Activated naive CD4-positive, alpha-beta T cell treated with anti-CD3 and anti-CD28 coated beads, Interleukin-2, amount 50 U/mL, for 24 hours (primary cell): Measurements from ENCODE around the gene IDUA.
"Not testable (repeated sequence)": the region's sequence is repeated elsewhere in the genome, so short reads cannot be mapped to it uniquely, and the experiment has no call there.

ENCODE experiments used
- H3K27ac Mint-ChIP-seq: one replicate; pipeline ENCODE4 v1.8.0; 2021; ENCODE audit warnings: mild to moderate bottlenecking, mixed read lengths
- H3K27me3 Mint-ChIP-seq: one replicate; pipeline ENCODE4 v1.8.0; 2021; ENCODE audit warnings: mixed read lengths
- H3K36me3 Mint-ChIP-seq: one replicate; pipeline ENCODE4 v1.8.0; 2021; ENCODE audit warnings: mixed read lengths
- H3K4me1 Mint-ChIP-seq: one replicate; pipeline ENCODE4 v1.8.0; 2021; ENCODE audit warnings: mixed read lengths
- H3K4me3 Mint-ChIP-seq: one replicate; pipeline ENCODE4 v1.8.0; 2021; ENCODE audit warnings: mild to moderate bottlenecking, mixed read lengths
- H3K9me3 Mint-ChIP-seq: one replicate; pipeline ENCODE4 v1.8.0; 2021; ENCODE audit warnings: mixed read lengths

IDUA gene

DNA sequence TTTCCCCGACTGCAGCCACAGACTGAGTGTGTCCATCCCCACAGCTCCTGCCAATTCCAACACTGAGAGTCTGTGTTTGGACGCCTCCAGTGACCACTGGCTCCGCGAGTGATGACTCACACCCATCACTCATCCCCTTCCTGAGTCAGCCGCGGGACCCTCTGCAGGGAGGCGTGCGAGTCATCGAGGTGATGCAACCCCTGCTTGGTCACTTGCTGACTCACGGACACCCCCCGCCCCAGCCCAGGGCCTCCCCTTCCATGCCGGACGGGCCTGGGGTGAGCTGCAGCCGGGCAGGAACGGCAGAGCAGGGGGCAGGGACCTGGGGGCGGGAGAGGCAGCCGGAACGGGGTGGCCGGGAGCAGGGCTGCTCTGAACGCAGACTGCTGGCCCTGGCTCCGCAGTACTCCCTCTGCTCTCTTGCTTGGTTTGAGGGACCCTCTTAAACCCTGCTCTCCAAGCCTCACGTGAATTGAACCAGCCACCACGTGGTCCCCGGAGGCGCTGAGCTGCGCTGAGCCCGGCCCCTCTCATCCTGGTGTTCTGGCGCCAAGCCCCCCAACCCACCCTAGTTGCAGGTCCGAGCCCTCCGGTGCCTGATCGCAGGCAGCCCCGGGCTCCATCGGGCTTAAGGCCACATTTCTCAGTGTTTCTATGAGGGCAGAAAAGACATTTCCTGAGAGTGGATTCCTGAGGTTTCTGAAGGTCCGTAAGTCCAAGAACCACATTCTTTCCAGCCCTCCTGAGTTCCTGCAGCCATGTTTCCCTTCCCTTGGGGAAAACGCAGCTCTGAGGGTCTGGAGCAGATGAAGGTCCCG is 57.0 kb downstream of the IDUA start:
- Mint-ChIP-seq H3K9me3 (no peaks in the 10 kb centered on the region), H3K36me3 (no peaks in the 10 kb centered on the region), H3K27ac (no peak overlapping the region), H3K4me1 (peaks cover 8% of the 10 kb centered on the region), H3K27me3 (peaks cover 14% of the 10 kb centered on the region), H3K4me3 (no peak overlapping the region)

DNA sequence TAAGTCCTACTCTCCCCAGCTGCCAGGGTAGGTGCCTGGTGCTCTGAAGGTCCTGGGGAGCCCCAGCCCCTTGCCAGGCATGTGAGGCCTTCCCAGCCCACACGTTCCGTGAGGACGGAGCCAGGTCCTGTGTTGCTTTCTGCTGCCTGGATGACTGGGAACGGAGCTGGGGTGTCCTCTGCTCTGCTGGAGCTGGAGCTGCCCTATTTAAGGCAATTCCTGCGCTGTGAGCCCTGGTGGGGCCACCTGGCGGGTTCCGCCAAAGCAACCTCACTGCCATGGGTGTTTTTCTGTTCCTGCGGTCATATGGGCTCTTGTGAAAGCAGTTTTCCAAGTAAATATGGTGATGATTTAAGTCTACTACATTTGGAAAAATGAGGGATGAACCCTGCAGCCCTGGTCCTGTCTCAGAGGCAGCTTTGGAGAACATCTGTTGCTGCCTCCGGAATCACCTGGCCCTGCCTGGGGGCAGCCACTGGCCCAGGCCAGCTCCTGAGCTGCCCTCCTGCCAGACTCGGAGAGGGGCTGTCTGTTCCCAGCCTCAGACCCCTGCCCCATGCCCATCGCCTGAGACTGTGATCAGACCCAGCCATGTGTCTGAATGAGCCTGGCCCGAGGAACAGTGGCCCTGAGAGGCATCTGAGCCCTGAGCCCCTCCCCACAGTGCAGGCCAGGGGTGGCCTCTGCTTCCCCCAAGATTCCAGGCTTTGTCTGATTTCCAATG is 57.8 kb downstream of the IDUA start:
- Mint-ChIP-seq H3K4me1 (peaks cover 8% of the 10 kb centered on the region), H3K9me3 (no peaks in the 10 kb centered on the region), H3K4me3 (no peak overlapping the region), H3K27me3 (peaks cover 14% of the 10 kb centered on the region), H3K36me3 (no peaks in the 10 kb centered on the region), H3K27ac (no peak overlapping the region)

DNA sequence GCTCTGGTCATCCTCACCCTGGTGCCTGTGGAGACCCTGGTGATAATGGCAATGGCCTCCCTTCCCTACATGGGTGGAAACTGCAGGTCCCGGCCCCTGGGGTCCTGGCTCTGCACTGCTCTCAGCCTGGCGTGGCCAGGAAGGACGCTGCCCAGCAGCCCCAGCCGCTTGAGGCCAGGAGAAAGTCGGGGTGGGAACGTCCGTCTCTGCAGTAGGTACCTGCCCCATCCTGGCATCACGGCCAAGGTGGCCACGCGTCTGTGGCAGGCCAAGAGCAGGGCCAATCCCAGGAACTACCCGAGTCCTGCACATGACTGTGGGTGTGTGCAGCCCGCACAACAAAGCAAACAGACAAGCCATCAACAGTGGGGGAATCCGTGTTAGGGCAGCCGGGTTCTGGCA is 58.4 kb downstream of the IDUA start:
- Mint-ChIP-seq H3K9me3 (no peaks in the 10 kb centered on the region), H3K27me3 (peaks cover 14% of the 10 kb centered on the region), H3K36me3 (no peaks in the 10 kb centered on the region), H3K4me3 (no peak overlapping the region), H3K4me1 (peaks cover 8% of the 10 kb centered on the region), H3K27ac (no peak overlapping the region)

DNA sequence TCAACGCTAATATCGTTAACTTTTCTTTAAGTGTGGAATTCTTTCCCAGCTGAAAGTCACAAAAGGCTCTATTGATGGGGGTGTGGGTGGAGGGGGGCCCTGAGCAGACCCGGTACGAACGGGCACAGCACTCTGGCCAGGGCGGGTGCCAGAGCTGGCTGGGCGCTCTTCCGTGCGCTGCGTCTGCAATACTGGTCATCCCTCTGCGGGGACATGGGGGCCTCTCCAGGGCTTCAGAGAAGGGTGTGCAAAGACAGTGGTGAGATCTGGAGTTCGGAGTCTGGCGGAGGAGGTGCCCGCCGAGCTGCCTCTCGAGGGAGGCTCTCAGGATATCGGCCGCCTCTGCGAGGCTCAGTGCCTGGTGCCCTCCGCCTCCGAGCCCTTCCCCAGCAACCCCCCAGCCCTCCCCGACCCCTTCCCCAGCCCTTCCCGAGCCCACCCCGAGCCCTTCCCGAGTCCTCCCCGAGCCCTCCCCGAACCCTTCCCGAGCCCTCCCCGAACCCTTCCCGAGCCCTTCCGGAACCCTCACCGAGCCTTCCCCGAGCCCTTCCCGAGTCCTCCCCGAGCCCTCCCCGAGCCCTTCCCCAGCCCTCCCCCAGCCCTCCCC is 58.9 kb downstream of the IDUA start:
- Mint-ChIP-seq H3K36me3 (no peaks in the 10 kb centered on the region), H3K4me1 (peaks cover 8% of the 10 kb centered on the region), H3K27me3 (peaks cover 14% of the 10 kb centered on the region), H3K27ac (no peak overlapping the region), H3K9me3 (no peaks in the 10 kb centered on the region), H3K4me3 (no peak overlapping the region)

DNA sequence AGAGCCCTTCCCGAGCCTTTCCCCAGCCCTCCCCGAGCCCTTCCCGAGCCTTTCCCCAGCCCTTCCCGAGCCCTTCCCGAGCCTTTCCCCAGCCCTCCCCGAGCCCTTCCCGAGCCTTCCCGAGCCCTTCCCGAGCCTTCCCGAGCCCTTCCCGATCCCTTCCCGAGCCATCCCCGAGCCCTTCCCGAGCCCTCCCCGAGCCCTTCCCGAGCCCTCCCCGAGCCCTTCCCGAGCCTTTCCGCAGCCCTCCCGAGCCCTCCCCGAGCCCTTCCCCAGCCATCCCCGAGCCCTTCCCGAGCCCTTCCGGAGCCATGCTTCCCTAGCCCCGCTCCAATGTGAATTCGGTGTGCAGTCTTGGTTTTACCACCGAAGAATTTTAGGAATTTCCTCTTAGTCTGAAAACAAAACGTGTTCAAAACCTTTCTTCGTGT is 59.8 kb downstream of the IDUA start:
- H3K4me1 Mint-ChIP-seq, H3K4me3 Mint-ChIP-seq, H3K9me3 Mint-ChIP-seq, H3K36me3 Mint-ChIP-seq, H3K27ac Mint-ChIP-seq: not testable (repeated sequence)
- H3K27me3 Mint-ChIP-seq = peaks cover 14% of the 10 kb centered on the region

DNA sequence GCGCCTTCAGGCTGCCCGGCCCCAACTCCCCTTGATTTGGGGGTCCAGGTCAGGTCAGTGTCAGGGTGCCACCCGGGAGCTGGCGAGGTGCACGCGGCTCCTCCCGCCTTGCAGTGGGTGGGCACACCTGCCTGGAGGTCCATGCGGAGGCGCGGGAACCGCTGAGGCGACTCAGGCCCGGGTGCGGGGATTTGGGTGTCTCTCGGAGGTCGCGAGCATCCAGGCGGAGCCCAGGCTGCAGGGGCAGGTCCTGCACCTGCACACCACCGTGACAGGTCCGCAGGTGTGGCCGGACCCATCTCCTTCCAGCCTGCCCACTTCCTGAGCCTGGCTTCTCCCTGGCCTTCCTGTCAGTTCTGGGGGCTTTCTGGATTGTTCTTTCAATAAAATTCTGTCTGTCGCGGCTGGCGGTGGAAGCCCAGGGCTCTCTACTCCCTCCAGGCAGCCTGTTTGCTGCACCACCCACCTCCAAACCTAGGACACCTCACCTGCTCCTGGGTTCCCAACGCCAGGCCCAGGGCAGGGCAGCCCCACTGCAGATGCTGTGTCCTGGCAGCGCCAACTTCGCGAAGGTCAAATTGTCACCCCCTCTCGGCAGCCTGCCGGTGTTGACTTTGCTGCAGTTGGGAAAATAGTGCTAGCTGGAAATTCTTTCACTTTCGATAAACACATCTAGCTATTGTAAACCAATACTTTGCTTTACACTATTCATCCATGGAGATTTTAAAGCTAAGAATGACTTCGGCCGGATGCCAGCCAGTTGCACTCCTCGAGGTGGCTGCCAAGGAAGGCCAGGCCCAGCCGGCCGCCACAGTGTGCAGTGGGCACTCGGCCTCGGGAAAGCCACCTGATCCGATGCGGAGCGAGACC is 60.5 kb downstream of the IDUA start:
- Mint-ChIP-seq H3K36me3 (no peaks in the 10 kb centered on the region), H3K9me3 (no peaks in the 10 kb centered on the region), H3K27ac (no peak overlapping the region), H3K4me1 (peaks cover 8% of the 10 kb centered on the region), H3K4me3 (no peak overlapping the region), H3K27me3 (peaks cover 14% of the 10 kb centered on the region)

DNA sequence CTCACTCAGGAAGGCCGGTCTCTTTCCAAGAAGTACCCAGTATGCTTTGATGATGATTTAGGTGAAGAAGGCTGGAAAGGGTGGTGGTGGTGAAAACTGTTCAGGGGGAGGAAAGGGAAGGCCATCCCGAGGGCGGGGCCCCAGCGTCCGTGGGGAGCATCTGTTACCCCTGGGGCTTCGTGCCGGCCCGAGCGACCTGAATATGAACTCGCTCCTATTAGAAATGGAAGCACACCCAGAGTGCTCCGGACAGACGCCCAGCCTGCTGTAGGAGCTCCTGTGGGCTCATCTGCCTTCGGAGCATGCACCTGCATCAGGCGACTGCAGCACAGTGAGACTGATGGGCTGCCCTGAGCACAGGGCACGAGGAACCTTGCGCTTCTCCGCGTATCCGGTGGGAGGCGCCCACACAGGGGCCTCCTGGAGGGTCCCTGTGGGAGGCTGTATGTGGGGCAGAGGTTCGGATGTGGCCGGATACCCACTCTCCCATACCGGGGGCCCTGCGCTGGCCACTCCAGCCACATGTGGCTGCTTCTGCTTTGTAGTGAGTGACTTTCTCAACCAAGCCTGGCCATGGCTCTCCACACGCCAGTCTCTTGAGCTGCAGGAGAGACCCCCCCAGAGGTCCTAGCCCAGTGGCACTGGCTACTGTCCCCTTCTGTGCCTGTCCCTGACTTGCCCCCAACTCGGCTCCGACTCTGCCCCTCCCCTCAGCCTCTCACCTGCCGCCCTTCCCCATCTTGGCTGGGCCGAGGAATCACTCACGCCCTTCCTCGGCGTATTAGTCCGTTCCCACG is 61.3 kb downstream of the IDUA start:
- Mint-ChIP-seq H3K4me3 (no peak overlapping the region), H3K9me3 (no peaks in the 10 kb centered on the region), H3K36me3 (no peaks in the 10 kb centered on the region), H3K27ac (no peak overlapping the region), H3K27me3 (peaks cover 13% of the 10 kb centered on the region), H3K4me1 (peaks cover 6% of the 10 kb centered on the region)

DNA sequence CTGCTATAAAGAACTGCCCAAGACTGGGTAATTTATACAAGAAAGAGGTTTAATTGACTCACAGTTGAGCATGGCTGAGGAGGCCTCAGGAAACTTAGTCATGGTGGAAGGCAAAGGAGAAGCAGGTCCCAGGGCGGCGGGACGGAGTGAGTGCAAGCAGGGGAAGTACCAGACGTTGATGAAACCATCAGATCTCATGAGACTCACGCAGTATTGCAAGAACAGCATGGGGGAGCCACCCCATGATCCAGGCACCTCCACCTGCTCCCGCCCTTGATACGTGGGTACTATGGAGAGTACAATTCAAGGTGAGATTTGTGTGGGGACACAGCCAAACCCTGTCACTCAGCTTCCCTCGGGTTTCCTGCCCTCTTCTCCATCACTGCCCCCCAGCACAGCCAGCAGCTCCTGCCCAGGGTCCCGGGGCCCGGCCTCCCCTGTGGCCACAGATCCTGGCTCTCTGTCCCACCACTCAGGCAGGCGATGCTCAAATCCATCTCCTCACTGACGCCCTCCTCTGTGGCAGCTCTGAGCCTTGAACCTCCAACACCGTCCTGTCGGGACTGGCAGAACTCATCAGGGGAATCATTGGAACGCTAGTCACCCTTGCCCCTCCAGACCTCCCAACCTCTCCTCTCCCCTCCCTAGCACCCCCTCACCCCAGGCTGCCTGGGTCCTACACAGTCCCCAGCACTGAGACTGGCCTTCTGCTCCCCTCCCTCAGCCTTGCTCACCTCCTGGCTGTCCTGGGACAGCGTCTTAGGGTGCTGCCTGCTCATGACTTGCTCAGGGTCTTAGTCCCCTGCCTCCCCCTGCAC is 62.1 kb downstream of the IDUA start:
- peaks cover 4% of the 10 kb centered on the region for H3K4me1 Mint-ChIP-seq
- H3K4me3 Mint-ChIP-seq = no peak overlapping the region
- no peaks in the 10 kb centered on the region for H3K36me3 Mint-ChIP-seq
- no peak overlapping the region for H3K27ac Mint-ChIP-seq
- H3K27me3 Mint-ChIP-seq = peaks cover 11% of the 10 kb centered on the region
- no peaks in the 10 kb centered on the region for H3K9me3 Mint-ChIP-seq

DNA sequence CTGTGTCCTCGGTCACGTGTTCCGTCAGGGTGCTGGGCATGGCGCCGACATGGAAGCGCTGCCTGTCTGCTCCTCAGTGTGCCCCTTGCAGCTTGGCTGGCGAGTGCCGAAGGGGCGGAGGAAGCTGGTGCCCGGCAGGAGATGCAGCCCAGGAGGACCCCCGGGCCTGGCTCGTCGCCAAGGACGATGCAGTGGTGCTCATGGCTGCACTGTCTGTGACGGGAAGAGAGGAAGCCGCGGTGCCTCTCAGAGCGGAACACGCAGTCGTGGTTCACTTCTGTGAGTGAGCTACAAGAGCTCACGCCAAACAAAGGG is 62.7 kb downstream of the IDUA start:
- H3K27me3 Mint-ChIP-seq = peaks cover 10% of the 10 kb centered on the region

DNA sequence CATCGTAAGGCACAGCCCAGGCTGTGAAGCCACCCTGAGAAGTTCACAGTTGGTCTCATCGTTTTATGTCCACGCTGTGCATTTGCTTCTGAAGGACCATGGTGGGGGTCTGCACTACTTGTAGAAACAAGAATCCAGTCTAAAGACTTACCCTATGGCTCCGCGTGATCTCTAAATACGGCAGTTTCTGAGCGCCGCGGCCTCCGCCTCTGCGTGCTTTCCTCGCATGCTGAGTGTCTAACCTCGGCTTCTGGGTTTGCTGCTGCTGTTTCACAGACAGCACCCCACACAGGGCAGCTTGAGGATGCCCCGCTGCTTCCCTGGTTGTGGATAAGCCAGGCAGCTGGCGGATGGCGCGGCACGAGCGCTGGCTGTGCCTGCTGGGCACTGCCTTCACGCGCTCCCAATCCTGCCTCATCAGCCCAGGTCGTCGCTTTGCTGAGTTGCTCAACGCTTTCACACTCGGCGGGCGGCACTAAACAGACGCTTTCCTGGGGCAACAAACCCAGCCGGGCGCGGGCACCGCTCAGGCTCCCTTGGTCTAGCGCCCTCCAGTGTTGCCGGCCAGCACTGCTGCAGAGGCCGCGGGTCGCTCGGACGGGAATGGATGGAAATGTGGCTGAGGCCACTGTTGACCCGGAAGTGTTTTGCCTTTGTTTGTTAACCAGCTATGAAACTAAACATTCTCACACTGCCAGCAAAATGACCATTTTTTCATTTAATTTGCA is 63.8 kb downstream of the IDUA start:
- Mint-ChIP-seq H3K27me3 (peaks cover 8% of the 10 kb centered on the region), H3K4me3 (no peak overlapping the region), H3K27ac (no peak overlapping the region), H3K9me3 (no peaks in the 10 kb centered on the region), H3K4me1 (peaks cover 6% of the 10 kb centered on the region), H3K36me3 (no peaks in the 10 kb centered on the region)

More for the DNA sequence above, 62.7 kb downstream of the IDUA start:
- Mint-ChIP-seq H3K4me1 (peaks cover 4% of the 10 kb centered on the region), H3K27ac (no peak overlapping the region), H3K9me3 (no peaks in the 10 kb centered on the region), H3K36me3 (no peaks in the 10 kb centered on the region), H3K4me3 (no peak overlapping the region)

DNA sequence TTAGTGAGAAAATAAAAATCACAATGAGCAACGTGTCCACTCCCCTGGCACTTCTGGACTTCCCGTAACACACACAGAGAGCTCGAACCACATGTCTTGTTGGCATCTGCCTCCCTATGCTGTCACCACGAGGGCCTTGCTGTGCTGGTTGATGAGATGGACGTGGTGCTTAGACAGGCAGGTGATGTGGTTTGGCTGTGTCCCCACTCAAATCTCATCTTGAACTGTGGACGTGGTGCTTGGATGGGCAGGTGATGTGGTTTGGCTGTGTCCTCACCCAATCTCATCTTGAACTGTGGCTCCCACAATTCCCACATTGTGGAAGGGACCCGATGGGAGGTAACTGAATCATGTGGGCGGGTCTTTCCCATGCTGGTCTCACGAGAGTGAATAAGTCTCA is 64.6 kb downstream of the IDUA start:
- Mint-ChIP-seq H3K27me3 (peaks cover 8% of the 10 kb centered on the region), H3K27ac (no peak overlapping the region), H3K4me1 (peaks cover 14% of the 10 kb centered on the region), H3K9me3 (no peaks in the 10 kb centered on the region), H3K36me3 (no peaks in the 10 kb centered on the region), H3K4me3 (no peak overlapping the region)

DNA sequence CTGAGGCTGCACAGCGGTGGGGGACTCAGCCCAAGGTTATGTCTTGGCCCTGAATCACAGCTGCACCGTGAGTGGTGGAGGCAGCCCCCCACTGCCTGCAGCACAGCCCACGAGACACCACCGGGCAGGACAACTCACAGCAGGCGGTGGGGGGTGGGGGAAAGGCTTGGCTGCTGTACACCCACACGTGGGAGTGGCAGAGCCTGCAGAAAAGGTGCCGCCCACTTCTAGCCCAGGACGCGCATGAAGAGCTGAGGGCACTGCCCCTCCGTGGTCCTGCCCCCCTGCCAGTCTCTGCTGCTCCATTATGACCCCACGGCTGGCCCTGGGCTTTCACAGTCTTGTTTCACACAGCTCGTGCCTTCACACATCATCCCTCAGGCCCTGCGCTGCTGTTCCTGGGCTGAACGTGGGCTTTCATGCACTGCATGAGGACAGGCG is 65.4 kb downstream of the IDUA start:
- H3K36me3 Mint-ChIP-seq = no peaks in the 10 kb centered on the region
- no peaks in the 10 kb centered on the region for H3K9me3 Mint-ChIP-seq
- H3K4me1 Mint-ChIP-seq = peaks cover 11% of the 10 kb centered on the region
- no peak overlapping the region for H3K4me3 Mint-ChIP-seq
- H3K27ac Mint-ChIP-seq = no peak overlapping the region
- peaks cover 6% of the 10 kb centered on the region for H3K27me3 Mint-ChIP-seq

DNA sequence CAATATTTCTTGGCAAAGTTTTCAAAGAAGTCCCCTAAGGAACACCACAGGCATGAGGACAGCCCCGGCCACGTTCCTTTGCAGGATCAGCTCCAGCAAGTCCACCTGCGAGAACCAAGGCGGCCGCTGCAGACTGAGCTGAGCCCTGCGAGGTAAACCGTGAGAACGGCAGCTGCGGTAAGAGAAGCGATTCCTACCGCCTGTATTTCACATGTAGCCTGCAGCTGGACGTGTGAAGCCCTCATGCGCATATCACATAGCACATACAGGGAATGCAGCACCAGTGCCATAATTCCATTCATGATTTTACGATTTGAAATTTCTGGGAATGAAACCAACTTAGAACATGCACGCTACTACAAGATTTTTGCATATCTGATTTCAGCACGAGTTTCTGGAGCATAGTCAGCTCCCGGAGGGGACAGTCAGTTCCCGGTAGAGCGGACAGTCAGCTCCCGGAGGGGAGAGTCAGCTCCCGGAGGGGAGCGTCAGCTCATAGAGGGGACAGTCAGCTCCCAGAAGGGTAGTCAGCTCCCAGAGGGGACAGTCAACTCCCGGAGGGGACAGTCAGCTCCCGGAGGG is 66.3 kb downstream of the IDUA start:
- no peaks in the 10 kb centered on the region for H3K9me3 Mint-ChIP-seq
- H3K36me3 Mint-ChIP-seq = no peaks in the 10 kb centered on the region
- H3K4me1 Mint-ChIP-seq = peaks cover 11% of the 10 kb centered on the region
- H3K27me3 Mint-ChIP-seq = peaks cover 3% of the 10 kb centered on the region
- H3K27ac Mint-ChIP-seq = no peak overlapping the region
- H3K4me3 Mint-ChIP-seq = no peak overlapping the region
